Right cardiac atrium (tissue), 5 donors: ENCODE results near the gene VPREB3. TPM values are rescaled to one million over a fixed set of nuclear protein-coding genes. Genes with fewer than 3 reads are reported as not detected.

Experiments
- ATAC-seq, 2 donors: fragments of 200-7000 bp; cut with Tn5 transposase; one replicate each; pipeline versions ENCODE4 v1.8.0 to v1.9.1; 2020; ENCODE audit warnings: moderate library complexity in 2 of 2, mild to moderate bottlenecking in 1 of 2
- DNase-seq, 3 donors: peaks; one replicate each; pipeline ENCODE4 v3.0.0-alpha.2; 2020
- H3K27ac ChIP-seq: one replicate; pipeline ENCODE4 v1.5.1; 2013; ENCODE audit warnings: mild to moderate bottlenecking, low read length, control low read depth, moderate library complexity
- H3K27me3 ChIP-seq: one replicate; pipeline ENCODE4 v1.6.1; 2013; ENCODE audit not compliant: control insufficient read depth, insufficient read depth
- H3K4me1 ChIP-seq: one replicate; pipeline ENCODE4 v1.6.1; 2013; ENCODE audit warnings: low read length; ENCODE audit not compliant: control insufficient read depth, insufficient read depth
- H3K4me3 ChIP-seq: one replicate; pipeline ENCODE4 v1.5.1; 2013; ENCODE audit warnings: low read length, control low read depth
- H3K9me3 ChIP-seq: one replicate; pipeline ENCODE4 v1.6.1; 2013; ENCODE audit warnings: low read length; ENCODE audit not compliant: control insufficient read depth
- WGBS: extraction: QIAGEN DNeasy Blood & Tissue Kit; methylation state at CpG from one replicate; pipeline ENCODE4 v1.1.7; 2013; 5-methylcytosine and 5-hydroxymethylcytosine counted together
- intact Hi-C, 4 donors: fragments of 100-400 bp; cut with DNase I; formaldehyde crosslinking; loops; one replicate each; pipeline versions ENCODE4 v1.11.0 to v1.14.0; 2022 to 2023
- long read RNA-seq, 4 donors: library from polyadenylated mRNA; unstranded; transcript quantifications; one replicate each; pipeline ENCODE4 v2.0.0, GENCODE V29; 2020 to 2021
- polyA plus RNA-seq: library from polyadenylated mRNA; stranded (reverse); fragments of 200-250 nt; gene quantifications from one replicate; pipeline ENCODE4 v1.2.3, GENCODE V29; 2013
- total RNA-seq, 4 donors: library from RNA; stranded (reverse); fragmentation: NEBNext Ultra II Directional; extraction: Animal tissue kit (Norgen Biotek cat#: 25700); gene quantifications; one replicate each; pipeline ENCODE4 v1.2.1, GENCODE V29; 2021
- donor health status: healthy with polysubstance abuse.
- donor health status: DM: no; HTN: yes; CAD: no.
- donor health status: DM: no; HTN: no; CAD: no.
- donor health status: DM: no; HTN: yes; CAD: no; lungs with severe emphysema.
- donor health status: DM: yes; HTN: yes; CAD: no.

VPREB3 gene
- total RNA-seq, result under 1 TPM in 2 of 4 donors, not detected in 2; 0.40 to 0.41 TPM
- 0.61 TPM for polyA plus RNA-seq
- long read RNA-seq, donor 1, result 0 reads
- long read RNA-seq, donor 2, result 0 reads
- long read RNA-seq, donor 3, result 0 reads
- long read RNA-seq, donor 4, result 0 reads

GRCh38 chr22:23754220-23754919, at the start of gene VPREB3:
VPREB3 (minus strand) TSS chr22:23754425; CDS start chr22:23754363, 62 bp downstream.
- Histone ChIP-seq H3K4me1 (no peaks in the 10 kb centered on the region), H3K27me3 (no peaks in the 10 kb centered on the region), H3K9me3 (no peaks in the 10 kb centered on the region), H3K27ac (no peak within 1 kb of the TSS), H3K4me3 (no peak within 1 kb of the TSS)
- intact Hi-C loops, result no loop called here
- ATAC-seq, result no peak
- 86% methylated on average over 14 of the region's 14 CpGs for WGBS
- peak in 1 of 3 donors; percentile 31 for DNase-seq

- DNase-seq (peak in 1 of 3 donors; percentile 20), ATAC-seq (no peak)
- H3K4me3 ChIP-seq, result no peak overlapping the region
- H3K9me3 ChIP-seq, result no peaks in the 10 kb centered on the region
- WGBS, result 82% methylated on average over 21 of the region's 21 CpGs
- H3K27me3 ChIP-seq, result no peaks in the 10 kb centered on the region
- peaks cover 2% of the 10 kb centered on the region for H3K4me1 ChIP-seq
- no peak overlapping the region for H3K27ac ChIP-seq
- intact Hi-C loops, result no loop called here
These were observed 49.0 kb upstream of the VPREB3 start for GRCh38 chr22:23803001-23803819.

GRCh38 chr22:23801886-23802377, 47.7 kb upstream of the VPREB3 start:
- Histone ChIP-seq H3K27ac (no peak overlapping the region), H3K4me1 (peaks cover 2% of the 10 kb centered on the region), H3K27me3 (no peaks in the 10 kb centered on the region), H3K9me3 (no peaks in the 10 kb centered on the region), H3K4me3 (no peak overlapping the region)
- 91% methylated on average over 8 of the region's 8 CpGs for WGBS
- intact Hi-C loops, result no loop called here
- no peak for ATAC-seq
- DNase-seq, result peak in 1 of 3 donors; percentile 17

- DNase-seq (peak in 1 of 3 donors; percentile 6), ATAC-seq (no peak)
- Histone ChIP-seq H3K27ac (no peak overlapping the region), H3K9me3 (no peaks in the 10 kb centered on the region), H3K4me1 (peaks cover 2% of the 10 kb centered on the region), H3K27me3 (no peaks in the 10 kb centered on the region), H3K4me3 (no peak overlapping the region)
- intact Hi-C loops, result no loop called here
- 89% methylated on average over 11 of the region's 11 CpGs for WGBS
These were observed 47.1 kb upstream of the VPREB3 start for GRCh38 chr22:23801238-23801821.

GRCh38 chr22:23800297-23801237, 46.3 kb upstream of the VPREB3 start:
- WGBS, result 90% methylated on average over 18 of the region's 18 CpGs
- peak in 1 of 3 donors; percentile 30 for DNase-seq
- intact Hi-C loops, result no loop called here

GRCh38 chr22:23796461-23796860, 42.2 kb upstream of the VPREB3 start:
- 66% methylated on average over 5 of the region's 5 CpGs for WGBS

More at GRCh38 chr22:23800297-23801237, 46.3 kb upstream of the VPREB3 start:
- Histone ChIP-seq H3K9me3 (no peaks in the 10 kb centered on the region), H3K4me3 (no peak overlapping the region), H3K27me3 (no peaks in the 10 kb centered on the region), H3K27ac (no peak overlapping the region), H3K4me1 (peaks cover 2% of the 10 kb centered on the region)
- ATAC-seq, result no peak

GRCh38 chr22:23793326-23793725, 39.1 kb upstream of the VPREB3 start:
- Histone ChIP-seq H3K27me3 (no peaks in the 10 kb centered on the region), H3K4me1 (no peaks in the 10 kb centered on the region), H3K4me3 (no peak overlapping the region), H3K27ac (no peak overlapping the region), H3K9me3 (no peaks in the 10 kb centered on the region)
- no peak for ATAC-seq
- intact Hi-C loops, result no loop called here
- 79% methylated on average over 8 of the region's 8 CpGs for WGBS
- DNase-seq, result peak in 1 of 3 donors; percentile 3

More at GRCh38 chr22:23796461-23796860, 42.2 kb upstream of the VPREB3 start:
- intact Hi-C loops, result no loop called here
- DNase-seq (no peak), ATAC-seq (no peak)
- Histone ChIP-seq H3K4me1 (no peaks in the 10 kb centered on the region), H3K27ac (no peak overlapping the region), H3K9me3 (no peaks in the 10 kb centered on the region), H3K27me3 (no peaks in the 10 kb centered on the region), H3K4me3 (no peak overlapping the region)

- Histone ChIP-seq H3K4me1 (no peaks in the 10 kb centered on the region), H3K9me3 (no peaks in the 10 kb centered on the region), H3K27ac (no peak overlapping the region), H3K27me3 (no peaks in the 10 kb centered on the region), H3K4me3 (no peak overlapping the region)
- intact Hi-C loops, result no loop called here
- WGBS, result 80% methylated on average over 25 of the region's 25 CpGs
- ATAC-seq (no peak), DNase-seq (peak in 1 of 3 donors; percentile 36)
These were observed 37.8 kb upstream of the VPREB3 start for GRCh38 chr22:23791738-23792645.

GRCh38 chr22:23790819-23791737, 36.9 kb upstream of the VPREB3 start:
- no peak for ATAC-seq
- H3K27me3 ChIP-seq, result no peaks in the 10 kb centered on the region
- peaks cover 4% of the 10 kb centered on the region for H3K4me1 ChIP-seq
- DNase-seq, result peak in 2 of 3 donors; percentile 66 to 76
- H3K4me3 ChIP-seq, result no peak overlapping the region
- WGBS, result 50% methylated on average over 11 of the region's 11 CpGs
- intact Hi-C loops, result no loop called here
- no peak overlapping the region for H3K27ac ChIP-seq
- no peaks in the 10 kb centered on the region for H3K9me3 ChIP-seq
